ENCODE data around the gene HS3ST6.

DNA sequence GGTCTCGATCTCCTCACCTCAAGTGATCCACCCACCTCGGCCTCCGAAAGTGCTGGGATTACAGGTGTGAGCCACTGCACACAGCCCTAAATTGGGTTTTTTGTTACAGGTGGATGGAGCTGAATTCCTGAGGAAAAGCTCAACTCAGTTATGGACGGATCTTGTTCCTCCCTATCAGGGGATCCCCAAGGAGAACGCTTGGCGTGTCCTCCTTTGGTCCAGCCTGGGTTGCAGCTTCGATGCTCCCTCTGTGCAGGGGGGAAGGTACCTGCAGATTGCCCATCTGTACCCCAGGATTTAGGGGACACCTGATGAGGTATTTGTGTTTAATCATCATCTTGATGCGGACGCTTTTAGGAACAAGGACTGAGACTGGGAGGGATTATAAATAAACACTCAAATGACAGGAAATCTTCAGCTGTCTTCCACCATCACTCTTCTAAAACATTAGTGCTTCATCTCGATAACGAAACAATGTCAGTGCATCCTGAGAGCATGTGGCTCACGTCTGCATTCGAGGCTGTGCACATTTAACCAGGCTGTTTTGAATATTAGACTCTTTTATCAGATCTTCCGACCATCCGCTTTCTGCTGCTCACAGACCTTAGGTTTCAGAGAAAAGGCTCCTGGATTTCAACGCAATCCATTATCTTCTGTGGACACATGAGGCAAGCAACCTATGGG is 28.0 kb downstream of the HS3ST6 start:
- TF ChIP-seq, protein P1, sequence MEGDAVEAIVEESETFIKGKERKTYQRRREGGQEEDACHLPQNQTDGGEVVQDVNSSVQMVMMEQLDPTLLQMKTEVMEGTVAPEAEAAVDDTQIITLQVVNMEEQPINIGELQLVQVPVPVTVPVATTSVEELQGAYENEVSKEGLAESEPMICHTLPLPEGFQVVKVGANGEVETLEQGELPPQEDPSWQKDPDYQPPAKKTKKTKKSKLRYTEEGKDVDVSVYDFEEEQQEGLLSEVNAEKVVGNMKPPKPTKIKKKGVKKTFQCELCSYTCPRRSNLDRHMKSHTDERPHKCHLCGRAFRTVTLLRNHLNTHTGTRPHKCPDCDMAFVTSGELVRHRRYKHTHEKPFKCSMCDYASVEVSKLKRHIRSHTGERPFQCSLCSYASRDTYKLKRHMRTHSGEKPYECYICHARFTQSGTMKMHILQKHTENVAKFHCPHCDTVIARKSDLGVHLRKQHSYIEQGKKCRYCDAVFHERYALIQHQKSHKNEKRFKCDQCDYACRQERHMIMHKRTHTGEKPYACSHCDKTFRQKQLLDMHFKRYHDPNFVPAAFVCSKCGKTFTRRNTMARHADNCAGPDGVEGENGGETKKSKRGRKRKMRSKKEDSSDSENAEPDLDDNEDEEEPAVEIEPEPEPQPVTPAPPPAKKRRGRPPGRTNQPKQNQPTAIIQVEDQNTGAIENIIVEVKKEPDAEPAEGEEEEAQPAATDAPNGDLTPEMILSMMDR (conservative IDR thresholded peaks at IDR 0.05; ENCODE audit: low read depth, low read length), result no peak
- TF ChIP-seq EZH2 (IDR thresholded peaks at IDR 0.05; ENCODE audit: low read length, unreplicated experiment), result no peak
